HG03354 (cell line): Measurements from ENCODE around the gene TLN1.

ENCODE experiments used
- ATAC-seq: cut with Tn5 transposase; IDR thresholded peaks from one replicate; pipeline ENCODE4 v1.9.1; 2021; ENCODE audit warnings: mild to moderate bottlenecking; ENCODE audit not compliant: unreplicated experiment, poor library complexity, severe bottlenecking

TLN1 gene

DNA sequence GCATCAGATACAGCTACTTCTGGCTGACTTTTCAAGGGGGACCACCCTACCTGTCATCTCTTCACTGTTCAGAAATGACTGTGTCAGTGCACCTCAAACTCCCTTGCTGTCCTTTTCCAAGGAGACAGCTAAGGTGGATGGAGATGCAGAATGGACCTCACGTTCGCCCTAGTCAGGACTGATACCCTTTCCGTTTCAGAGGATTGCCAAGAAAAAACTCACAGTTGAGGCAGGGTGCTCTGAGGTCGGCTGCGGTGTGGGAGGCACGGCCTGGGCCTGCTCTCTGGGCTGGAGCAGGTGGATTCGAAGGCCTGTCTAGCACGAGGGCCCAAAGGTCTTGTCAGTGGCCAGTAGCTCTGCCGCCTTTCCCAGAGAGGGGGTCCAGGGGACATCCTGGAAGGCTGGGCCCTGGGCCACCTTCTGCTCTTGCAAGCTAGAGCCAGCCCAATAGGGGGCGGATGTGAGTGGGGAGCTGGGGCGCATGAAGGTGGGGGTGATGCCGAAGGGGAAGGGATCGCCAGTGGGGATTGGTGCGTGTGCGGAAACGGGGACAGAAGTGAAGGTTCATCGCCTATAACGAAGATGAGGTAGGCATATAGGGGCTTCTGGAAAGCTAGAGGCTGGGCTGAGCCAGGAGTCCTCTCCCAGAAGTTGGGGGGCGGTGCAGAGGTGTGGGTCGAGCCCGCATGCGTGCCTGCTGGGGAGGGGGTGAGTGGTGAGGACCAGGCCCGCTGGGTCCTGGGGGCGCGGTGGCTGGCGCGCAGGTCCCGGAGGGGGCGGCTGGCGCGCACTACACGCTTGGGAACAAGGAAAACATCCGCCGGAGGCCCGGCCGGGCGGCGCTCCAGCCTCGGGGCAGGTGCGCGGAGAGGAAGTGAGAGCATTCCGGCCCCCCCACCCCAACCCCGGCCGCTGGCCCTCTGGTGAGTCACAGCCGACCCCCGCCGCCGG is 24.6 kb upstream of the TLN1 start:
- peak; percentile 69 for ATAC-seq

DNA sequence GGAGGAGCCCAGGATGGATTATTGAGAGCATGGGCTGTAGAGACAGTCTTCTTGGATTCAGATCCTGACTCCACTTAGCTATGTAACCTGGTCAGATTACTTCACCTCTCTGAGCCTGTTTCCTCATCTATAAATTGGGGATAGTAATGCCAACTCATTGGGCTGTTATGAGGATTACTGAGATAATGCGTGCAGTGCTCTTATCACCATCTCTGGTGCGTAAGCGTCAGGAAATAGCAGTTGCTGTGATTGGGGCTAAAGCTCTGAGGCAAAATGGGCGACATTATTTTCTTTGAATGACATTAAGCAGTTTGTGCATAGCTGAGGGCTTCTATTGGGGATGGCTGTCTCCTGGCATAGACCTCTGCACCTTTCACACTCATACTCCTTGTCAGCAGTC is 23.1 kb upstream of the TLN1 start:
- ATAC-seq, result no peak

DNA sequence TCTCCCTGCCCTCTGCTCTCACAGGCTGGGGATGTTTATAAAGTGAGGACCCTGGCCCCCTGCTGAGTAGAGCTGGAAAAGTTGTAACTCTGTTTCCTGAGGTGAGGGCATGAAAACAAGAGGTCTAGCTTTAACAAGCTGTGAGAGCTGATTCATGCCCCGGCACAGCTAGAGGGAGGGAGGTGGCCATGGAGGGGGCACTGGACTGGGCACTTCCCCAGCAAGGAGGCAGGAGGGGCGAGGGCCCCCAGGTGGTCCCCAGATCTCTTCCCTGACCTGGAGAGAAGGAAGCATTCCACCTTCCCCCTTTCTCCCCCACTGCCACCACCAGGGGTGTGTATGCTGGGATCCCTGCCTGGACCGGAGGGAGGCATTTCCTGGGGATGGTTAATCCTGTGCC is 22.3 kb upstream of the TLN1 start, which contains the start of gene MSMP:
MSMP (minus strand) TSS at position 13 of the 400 bp plus-strand sequence. CDS start 147 bp downstream, outside the sequence.
- ATAC-seq, result no peak

DNA sequence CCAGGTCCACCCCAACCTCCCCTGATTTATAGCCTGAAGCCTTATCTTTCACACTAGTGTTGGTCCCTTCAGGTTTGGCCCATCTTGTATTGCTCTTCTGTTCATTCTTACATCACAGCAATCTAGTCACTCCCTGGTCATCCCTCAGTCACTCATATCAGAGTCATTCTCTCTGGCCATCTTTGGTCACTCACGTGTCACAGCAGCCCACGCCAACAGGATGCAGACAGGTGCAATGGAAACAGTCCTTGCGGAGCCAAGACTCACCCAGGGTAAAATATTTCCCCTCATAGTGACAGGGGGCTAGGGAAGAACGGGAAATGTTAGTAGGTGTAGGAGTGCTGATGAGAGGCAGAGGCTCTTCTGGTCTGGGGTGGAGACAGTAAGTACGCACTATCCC is 21.5 kb upstream of the TLN1 start:
- no peak for ATAC-seq

DNA sequence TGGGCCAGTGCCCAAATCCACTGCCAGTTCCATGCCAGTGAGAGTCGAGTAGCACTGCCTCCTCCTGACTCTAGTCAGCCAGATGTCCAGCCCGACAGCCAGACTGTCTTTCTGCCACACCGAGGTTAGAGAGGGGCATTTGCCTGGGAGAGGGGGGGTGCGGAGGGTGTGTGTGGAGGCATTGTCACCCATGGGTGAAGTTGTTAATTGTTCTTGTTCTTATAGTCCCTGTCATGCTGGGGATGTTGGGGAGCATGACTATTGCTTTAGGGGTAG is 18.2 kb upstream of the TLN1 start:
- no peak for ATAC-seq

DNA sequence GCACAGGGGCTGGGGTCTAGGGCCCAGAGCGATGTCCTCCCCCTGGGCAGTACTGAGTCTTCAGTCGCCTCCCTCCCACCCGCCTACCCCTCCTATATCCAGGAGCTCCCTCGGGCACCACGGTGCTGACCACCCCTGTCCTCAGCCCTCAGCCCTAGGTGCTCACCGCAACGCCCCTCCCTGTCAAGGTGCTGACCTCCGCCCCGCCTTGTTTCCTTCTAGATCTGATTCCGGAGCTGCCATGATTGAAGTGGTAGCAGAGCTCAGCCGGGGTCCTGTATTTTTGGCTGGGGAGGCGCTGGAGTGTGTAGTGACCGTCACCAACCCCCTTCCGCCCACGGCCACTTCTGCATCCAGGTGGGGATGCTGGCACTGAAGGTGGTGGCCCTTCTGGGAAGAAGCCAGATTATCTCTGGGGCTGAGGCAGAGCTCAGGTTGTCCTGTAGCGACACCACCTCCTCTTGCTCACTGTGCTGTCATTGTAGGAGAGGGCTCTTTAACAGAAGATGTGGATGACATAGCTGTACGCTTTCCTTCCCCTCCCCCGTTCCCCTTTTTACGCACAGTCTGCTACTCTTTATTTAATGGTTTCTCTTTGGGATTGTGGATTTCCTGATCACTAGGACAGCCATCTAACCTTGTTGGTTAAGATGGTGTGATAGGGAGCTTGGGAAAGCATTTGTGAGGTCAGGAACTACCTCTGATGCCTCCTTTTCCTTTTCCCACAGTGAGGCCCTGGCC is 17.7 kb upstream of the TLN1 start:
- peak; percentile 27 for ATAC-seq

DNA sequence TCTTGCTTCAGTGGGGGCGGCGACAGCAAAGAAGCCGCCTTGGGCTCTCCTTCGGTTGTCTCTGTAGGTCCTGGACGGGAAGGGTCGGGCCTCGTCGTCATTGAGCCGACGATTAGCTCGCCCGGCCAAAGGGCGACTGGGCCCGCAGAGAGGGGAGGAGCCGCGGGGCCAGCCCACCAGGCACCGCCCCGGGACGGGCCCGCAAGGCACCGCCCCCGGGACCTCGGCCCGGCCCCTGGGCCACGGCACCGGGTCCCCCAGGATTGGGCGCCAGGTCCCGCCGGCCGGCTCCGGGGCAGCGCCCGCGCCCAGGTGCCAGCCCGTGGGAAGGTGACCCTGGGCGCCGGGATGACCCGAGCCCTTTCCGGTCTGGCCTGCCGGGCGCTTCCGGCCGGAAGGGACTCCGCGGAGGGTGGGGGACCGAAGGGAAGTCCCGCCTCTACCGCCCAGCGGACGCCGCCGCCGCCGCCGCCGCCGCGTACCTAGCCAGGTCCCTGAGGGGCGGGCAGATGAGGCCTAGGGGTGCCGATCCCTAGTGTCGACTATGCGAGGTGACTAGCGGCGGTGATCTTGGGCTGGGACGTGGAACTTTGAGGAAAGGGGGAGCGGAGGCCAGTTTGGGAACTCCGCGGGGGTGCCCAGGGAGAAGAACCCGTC is 17.0 kb upstream of the TLN1 start, which contains the start of the genes GBA2 and RGP1:
GBA2 (minus strand) TSS at position 371 of the 657 bp plus-strand sequence. CDS start 524 bp downstream, outside the sequence.
RGP1 (plus strand) TSS at position 430 of the 657 bp plus-strand sequence. CDS start 469 bp downstream, outside the sequence.
- peak; percentile 82 for ATAC-seq

DNA sequence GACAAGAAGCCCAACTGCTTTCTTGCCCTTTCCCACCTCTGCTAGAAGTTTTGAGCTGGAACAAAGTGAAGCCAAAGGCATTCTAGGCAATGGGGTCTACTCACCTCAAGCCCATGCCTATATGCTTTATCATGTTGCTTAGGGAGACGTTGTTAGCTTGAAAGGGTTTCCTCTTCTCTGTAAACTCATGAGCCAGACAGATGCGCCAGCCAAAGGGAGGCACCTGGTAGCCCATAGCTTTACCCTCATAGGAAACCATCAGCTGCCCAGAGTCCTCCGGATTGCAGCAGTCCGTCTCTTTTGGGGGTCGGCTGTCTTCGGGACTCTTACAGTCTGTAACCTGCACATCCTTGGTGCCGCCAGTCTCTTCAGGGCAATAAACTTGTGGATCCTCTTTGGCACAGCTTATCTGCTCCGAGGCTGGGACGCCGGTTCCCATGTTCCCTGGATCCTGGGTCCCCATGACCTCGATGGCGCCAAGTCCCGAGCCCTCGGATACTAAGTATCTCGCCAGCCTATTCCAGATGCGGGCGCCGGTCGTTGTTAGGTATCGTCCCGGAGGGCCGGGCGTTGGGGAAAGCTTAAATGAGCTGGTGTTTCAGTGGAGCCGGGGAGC is 16.4 kb upstream of the TLN1 start:
- ATAC-seq, result no peak

DNA sequence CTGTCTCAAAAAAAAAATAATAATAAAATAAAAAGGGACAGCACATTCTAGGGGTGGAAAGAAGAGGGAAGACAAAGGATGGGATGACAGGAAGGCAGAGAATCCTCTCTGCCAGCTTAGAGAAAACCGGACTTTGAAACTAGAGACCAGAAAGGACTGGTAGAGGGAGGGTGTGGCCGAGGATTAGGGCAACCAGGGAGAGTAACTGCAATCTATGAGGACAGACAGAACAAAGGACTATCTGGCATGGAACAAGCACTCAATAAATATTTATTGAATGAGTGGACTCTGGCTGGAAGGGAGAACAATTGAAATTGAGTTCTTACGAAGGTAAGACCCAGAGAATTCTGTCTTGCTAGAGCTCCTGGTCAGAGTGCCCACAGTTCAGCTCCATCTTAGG is 14.6 kb upstream of the TLN1 start:
- no peak for ATAC-seq

DNA sequence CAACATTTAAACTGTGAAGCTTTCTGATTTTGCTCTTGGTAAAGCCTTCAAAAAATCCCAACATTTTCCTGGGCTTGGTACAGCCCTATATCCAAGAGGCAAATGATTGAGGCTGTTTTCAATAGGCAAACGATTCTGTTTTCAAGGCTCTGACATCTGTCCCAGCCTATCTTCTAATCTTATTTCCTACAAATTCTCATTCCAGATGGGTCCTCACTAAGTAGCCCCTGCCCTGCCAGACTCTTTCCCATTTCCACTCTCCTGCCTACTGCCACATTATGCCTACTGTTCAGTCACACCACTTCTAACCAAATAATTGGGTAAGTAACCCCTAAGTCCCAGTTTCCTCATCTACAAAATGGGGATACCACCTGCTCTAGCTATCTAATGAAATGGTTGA is 13.6 kb upstream of the TLN1 start:
- ATAC-seq, result no peak

DNA sequence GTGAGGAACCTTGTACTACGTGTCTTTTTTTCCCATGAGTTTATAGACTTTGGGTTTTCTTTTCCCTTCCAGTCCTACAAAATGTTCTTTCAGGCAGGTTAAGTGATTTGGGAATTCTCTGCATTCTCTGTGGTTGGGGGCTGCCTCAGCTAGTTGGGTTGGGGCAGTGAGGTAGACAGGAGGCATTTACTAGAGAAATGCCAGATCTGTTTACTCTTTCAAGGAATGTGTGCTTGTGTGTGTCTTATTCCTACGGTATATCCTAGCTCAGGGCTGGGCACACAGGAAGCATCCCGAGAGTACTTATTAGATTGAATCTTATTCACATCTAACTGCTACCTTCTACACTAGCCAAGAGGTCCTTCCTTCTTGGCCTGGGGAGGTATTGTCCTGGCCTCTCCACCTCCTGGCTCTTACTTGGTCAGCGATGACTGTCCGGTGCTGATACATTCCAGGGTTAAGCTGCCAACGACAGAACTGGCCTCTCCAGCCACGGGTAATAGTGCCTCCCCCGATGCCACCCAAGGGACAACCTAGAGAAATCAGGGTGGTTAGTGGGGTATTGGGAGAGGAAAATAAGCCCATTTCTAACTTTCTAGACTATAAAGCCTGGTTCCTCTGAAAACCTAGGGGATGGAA is 12.0 kb upstream of the TLN1 start:
- no peak for ATAC-seq

DNA sequence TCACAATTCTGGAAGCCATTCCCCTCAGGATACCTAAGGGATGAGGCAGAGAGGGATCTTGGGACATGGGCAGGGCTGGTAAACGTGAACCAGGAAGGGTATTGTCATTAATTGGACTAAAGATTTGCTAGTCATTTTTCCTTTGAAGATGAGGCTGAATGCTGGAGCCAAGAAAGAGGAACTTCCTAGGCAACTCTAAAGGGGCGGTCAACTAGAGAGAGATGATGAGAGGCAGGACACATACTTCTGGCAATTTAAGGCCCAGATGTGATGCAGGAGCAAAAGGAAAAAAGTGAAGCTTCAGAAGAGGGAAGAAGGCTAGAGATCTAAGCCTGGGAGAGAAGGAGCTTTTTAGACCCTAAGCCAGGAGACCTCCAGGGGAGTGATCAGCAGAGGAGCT is 11.5 kb upstream of the TLN1 start:
- no peak for ATAC-seq

DNA sequence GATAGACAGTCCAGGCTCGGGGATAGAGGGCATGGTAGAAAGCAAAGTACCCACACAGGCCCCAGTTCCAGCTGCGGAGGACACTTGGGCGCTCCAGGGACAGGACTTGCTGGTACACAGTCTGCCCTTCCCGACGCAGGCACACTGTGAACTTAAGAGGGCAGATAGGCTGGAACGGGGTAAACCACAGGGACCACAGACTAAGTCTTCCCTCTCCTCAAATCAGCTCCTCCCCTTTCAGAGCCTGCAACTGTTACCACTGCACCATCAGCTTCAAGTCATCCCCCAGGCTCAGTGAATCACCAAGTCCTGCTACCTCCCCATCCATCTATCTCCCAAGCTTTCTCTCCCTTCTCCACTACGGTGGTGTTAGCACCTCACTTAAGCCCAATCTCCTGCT is 9.7 kb upstream of the TLN1 start:
- ATAC-seq, result no peak

DNA sequence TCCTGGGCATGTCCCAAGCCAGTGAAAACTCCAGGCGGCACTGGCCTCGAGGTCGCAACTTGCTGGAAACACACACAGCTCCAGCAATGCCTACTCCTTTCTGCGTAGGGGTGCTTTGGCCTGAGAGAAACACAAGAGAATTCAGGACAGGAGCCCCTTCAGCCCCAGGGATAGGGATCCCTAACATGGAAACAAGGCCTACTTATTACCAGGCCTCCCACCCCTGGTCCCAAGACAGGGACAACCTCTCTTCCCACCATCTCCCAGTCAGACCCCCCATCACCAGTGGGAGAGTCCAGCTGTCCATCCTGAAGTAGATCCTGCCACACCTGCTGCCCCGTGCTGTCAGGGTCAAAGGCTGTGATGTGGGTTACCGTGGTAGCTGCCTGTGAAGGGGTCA is 8.2 kb upstream of the TLN1 start:
- ATAC-seq, result no peak

DNA sequence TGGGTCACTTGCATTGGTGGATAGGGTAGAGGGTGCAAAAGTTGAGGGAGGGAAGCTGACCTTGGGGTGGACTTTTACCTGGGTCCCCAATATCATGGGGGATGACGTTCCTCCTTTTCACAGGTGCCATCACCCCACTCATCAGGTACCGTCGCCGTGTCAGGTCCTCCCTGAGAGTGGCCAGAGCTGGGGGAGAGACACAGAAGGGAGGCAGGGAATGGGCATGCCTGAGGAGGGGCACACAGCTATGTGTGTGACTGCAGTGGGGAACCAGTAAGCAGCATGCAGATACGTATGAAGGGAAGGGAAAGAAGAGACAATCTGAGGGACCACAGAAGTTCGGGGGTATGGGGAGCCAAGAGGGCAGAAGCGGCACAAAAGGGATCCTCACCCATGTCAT is 6.9 kb upstream of the TLN1 start:
- no peak for ATAC-seq

DNA sequence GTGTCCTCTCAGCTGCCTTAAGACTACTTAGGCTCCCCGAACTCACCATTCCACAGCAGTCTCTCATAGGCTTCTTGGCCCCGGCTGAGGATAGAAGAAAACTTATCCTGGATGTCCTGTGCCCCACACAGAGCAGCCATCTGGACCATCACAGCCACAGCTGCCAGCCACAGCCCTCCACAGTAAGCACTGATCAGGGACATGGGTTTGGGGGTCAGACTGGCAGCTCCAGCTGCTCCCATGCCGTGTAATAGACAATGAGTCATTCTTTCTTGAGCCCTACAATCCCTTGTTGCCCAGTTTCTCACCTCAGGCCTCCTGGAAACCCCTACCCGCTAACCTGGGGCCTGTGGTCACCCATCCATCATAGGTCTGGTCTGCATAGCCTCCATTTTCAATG is 6.2 kb upstream of the TLN1 start:
- no peak for ATAC-seq

DNA sequence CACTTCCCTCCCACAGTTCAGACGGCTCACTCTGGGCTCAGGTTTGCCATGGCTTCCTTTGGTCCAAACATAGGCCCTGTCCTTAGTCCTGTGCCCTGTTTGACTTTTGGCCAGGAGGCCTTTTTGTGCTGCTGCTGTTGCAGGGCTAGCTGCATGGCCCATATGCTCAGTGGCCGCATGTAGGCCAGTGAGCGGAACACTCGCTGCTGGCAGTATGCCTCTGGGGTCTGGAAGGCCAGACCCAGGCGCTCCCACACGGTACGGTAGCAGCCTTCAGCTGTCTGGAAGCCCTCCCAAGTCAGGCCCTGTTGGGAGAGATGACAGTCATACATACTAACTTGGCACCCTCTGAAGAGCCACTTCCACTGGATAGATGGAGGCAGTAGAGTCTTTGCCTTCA is 5.1 kb upstream of the TLN1 start:
- ATAC-seq, result no peak

DNA sequence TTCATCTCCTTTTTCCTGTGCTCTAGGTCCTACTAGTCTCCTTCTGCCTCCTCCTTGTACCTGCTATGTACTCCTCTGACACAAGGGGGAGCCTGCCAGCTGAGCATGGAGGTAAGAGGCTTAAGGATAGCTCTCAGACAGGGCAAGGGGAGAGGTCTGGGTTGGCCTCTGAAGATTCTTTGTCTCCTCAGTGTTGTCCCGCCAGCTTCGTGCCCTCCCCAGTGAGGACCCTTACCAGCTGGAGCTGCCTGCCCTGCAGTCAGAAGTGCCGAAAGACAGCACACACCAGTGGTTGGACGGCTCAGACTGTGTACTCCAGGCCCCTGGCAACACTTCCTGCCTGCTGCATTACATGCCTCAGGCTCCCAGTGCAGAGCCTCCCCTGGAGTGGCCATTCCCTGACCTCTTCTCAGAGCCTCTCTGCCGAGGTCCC is 4.2 kb upstream of the TLN1 start:
- ATAC-seq, result no peak

DNA sequence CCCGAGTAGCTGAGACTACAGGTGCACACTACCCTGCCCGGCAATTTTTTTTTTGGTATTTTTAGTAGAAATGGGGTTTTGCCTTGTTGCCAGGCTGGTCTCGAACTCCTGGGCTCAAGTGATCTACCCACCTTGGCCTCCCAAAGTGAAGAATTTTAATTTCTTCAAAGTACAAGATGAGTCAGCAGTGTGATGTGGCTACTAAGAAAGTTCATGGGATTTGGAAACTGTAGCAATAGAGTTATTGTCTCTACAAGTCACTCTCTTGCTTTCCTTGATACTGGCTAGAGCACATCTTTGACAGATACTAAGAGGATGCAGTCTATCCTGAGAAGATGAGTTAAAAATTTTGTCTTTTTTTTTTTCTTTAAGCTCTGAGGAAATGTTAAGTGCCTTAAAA is 2.1 kb upstream of the TLN1 start:
- no peak for ATAC-seq
